Glutamatergic neuron (in vitro differentiated cells): ENCODE data around the gene DICER1. TPM values are rescaled to one million over a fixed set of nuclear protein-coding genes. Genes with fewer than 3 reads are reported as not detected.

Experiments
- DNase-seq: peaks from one replicate; pipeline ENCODE4 v3.0.0; 2022
- H3K27ac Mint-ChIP-seq: one replicate; pipeline ENCODE4 v1.8.0; 2020; ENCODE audit warnings: mild to moderate bottlenecking, mixed read lengths, inconsistent platforms; ENCODE audit not compliant: unreplicated experiment
- H3K27me3 Mint-ChIP-seq: one replicate; pipeline ENCODE4 v1.8.0; 2020; ENCODE audit warnings: mild to moderate bottlenecking, moderate library complexity, mixed read lengths, inconsistent platforms; ENCODE audit not compliant: unreplicated experiment
- H3K36me3 Mint-ChIP-seq: one replicate; pipeline ENCODE4 v1.8.0; 2020; ENCODE audit warnings: mild to moderate bottlenecking, mixed read lengths, inconsistent platforms; ENCODE audit not compliant: unreplicated experiment
- H3K4me1 Mint-ChIP-seq: one replicate; pipeline ENCODE4 v1.8.0; 2020; ENCODE audit warnings: mild to moderate bottlenecking, low read depth, mixed read lengths, inconsistent platforms; ENCODE audit not compliant: unreplicated experiment
- H3K4me3 Mint-ChIP-seq: one replicate; pipeline ENCODE4 v1.8.0; 2020; ENCODE audit warnings: mild to moderate bottlenecking, mixed read lengths, inconsistent platforms; ENCODE audit not compliant: unreplicated experiment
- H3K9me3 Mint-ChIP-seq: one replicate; pipeline ENCODE4 v1.8.0; 2020; ENCODE audit warnings: mild to moderate bottlenecking, moderate library complexity, mixed read lengths, inconsistent platforms; ENCODE audit not compliant: unreplicated experiment
- CTCF ChIP-seq: fragments of 200-600 bp; sonication (generic); IDR thresholded peaks from one replicate; pipeline ENCODE4 v1.5.0; 2021; ENCODE audit not compliant: partially characterized antibody, unreplicated experiment
- total RNA-seq: library from RNA; stranded (reverse); fragmentation: NEBNext Ultra II Directional; extraction: Animal tissue kit (Norgen Biotek cat#: 25700); gene quantifications from one replicate; pipeline ENCODE4 v1.2.1, GENCODE V29; 2021; ENCODE audit not compliant: unreplicated experiment

DICER1 gene
- total RNA-seq, 1 donor from 2014 or later: 113 TPM

GRCh38 chr14:95045106-95045701, 112.1 kb downstream of the DICER1 start:
- no peak overlapping the region for H3K27ac Mint-ChIP-seq
- no peak for TF ChIP-seq CTCF
- no peak overlapping the region for H3K4me3 Mint-ChIP-seq

GRCh38 chr14:95044463-95045105, 112.7 kb downstream of the DICER1 start:
- no peak overlapping the region for H3K4me3 Mint-ChIP-seq
- H3K36me3 Mint-ChIP-seq: no peaks in the 10 kb centered on the region
- DNase-seq: no peak
- peaks cover 4% of the 10 kb centered on the region for H3K27me3 Mint-ChIP-seq
- TF ChIP-seq CTCF: no peak
- H3K9me3 Mint-ChIP-seq: peaks cover 4% of the 10 kb centered on the region
- no peak overlapping the region for H3K27ac Mint-ChIP-seq
- peaks cover 1% of the 10 kb centered on the region for H3K4me1 Mint-ChIP-seq

More at GRCh38 chr14:95045106-95045701, 112.1 kb downstream of the DICER1 start:
- H3K36me3 Mint-ChIP-seq: no peaks in the 10 kb centered on the region
- no peak for DNase-seq
- peaks cover 9% of the 10 kb centered on the region for H3K27me3 Mint-ChIP-seq
- peaks cover 1% of the 10 kb centered on the region for H3K4me1 Mint-ChIP-seq
- peaks cover 7% of the 10 kb centered on the region for H3K9me3 Mint-ChIP-seq

- no peak overlapping the region for H3K27ac Mint-ChIP-seq
- no peaks in the 10 kb centered on the region for H3K36me3 Mint-ChIP-seq
- no peak overlapping the region for H3K4me3 Mint-ChIP-seq
- peaks cover 1% of the 10 kb centered on the region for H3K4me1 Mint-ChIP-seq
- no peak for TF ChIP-seq CTCF
- peaks cover 4% of the 10 kb centered on the region for H3K9me3 Mint-ChIP-seq
- no peak for DNase-seq
- peaks cover 4% of the 10 kb centered on the region for H3K27me3 Mint-ChIP-seq
These were observed 113.4 kb downstream of the DICER1 start for GRCh38 chr14:95043732-95044462.

- H3K36me3 Mint-ChIP-seq: no peaks in the 10 kb centered on the region
These were observed 114.0 kb downstream of the DICER1 start for GRCh38 chr14:95043314-95043713.

More at GRCh38 chr14:95043314-95043713, 114.0 kb downstream of the DICER1 start:
- DNase-seq: no peak
- Mint-ChIP-seq H3K4me3 (no peak overlapping the region), H3K9me3 (peaks cover 3% of the 10 kb centered on the region), H3K27ac (no peak overlapping the region), H3K4me1 (peaks cover 1% of the 10 kb centered on the region), H3K27me3 (peaks cover 4% of the 10 kb centered on the region)
- TF ChIP-seq CTCF: no peak
